NCI-H128 (cell line): ENCODE measurements around the gene FTSJ3.
"Not testable (repeated sequence)": the region's sequence is repeated elsewhere in the genome, so short reads cannot be mapped to it uniquely, and the experiment has no call there.

Source experiments
- DNase-seq: peaks from one replicate; lab custom pipeline; 2025; ENCODE audit not compliant: unreplicated experiment; lab: John Stamatoyannopoulos, UW

The FTSJ3 gene

DNA sequence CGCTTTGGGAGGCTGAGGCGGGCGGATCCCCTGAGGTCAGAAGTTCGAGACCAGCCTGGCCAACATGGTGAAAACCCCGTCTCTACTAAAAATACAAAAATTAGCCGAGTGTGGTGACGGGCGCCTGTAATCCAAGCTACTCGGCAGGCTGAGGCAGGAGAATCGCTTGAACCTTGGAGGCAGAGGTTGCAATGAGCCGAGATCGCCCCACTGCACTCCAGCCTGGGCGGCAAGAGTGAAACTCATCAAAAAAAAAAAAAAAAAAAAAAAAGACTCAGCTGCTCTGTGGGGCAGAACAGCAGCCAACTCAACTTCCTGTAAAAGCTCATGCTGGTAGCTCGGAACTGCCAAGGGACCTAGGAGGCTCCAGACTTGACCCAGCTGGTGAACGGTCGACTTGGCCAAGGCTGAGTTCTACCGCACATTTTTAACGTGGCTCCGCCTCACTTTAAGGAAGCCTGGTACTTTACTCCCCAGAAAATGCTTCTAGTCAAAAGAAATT is 16.0 kb upstream of the FTSJ3 start:
- DNase-seq: not testable (repeated sequence)

DNA sequence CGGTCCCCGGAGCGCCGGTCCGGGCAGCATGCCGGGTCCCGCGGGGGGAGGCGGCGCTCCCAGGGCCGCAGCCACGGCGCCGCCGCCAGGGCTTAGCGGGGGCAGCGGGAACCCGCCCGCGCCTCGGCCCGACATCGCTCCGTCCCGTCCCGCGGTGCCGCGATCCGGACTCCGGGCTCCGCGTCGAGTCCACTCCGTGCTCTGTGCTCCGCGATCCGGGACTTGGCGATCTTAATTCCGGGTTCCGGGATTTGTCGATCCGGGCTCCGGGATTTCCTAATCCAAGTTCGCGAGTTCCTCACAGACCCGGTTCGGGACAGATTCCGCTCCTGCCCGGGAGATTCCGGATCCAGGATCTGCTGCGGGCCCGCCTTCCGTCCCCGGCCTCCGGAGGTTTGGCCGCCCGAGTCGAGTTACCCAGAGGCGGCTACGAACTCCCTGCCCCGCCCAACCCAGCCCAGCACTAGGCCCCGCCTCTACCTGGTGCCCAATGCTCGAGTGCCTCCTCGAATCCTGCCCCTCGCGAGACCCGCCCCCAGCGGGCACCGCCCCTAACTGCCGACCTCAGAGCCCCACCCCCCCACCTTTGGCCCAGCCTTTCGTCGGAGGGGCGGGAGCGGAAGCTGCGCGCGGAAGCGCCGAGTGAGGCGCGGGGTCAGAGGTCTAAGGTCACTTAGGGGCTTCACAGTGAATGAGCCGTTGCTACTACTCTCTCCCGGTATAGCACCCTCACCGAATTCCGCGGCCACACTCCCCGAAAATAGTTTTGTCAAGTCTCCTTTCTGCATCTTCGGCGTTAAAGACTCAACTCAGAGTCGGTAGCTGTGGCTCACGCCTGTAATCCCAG is 15.3 kb upstream of the FTSJ3 start, which contains the start of gene SMARCD2:
SMARCD2 (minus strand) TSS at position 146 of the 847 bp plus-strand sequence; CDS start at position 135, 11 bp downstream.
- peak; percentile 91 for DNase-seq

DNA sequence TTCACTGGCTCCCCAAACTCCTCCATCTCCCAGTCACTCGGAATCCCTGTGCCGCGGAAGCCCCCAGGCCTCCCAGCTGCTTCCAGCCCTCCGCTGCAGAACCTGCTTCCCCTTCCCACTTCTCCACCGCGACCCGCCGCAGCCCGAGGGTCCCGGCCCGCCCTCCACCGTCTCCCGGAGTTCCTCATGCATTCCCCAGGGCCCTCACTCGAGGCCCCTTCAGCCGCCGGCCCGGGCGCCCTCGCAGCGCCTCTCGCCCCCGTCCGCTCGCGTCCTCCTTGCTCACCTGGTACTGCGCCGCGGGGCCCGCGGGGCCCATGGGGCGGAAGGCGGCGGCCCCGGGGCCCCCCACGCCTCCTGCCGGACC is 14.7 kb upstream of the FTSJ3 start:
- DNase-seq: no peak

DNA sequence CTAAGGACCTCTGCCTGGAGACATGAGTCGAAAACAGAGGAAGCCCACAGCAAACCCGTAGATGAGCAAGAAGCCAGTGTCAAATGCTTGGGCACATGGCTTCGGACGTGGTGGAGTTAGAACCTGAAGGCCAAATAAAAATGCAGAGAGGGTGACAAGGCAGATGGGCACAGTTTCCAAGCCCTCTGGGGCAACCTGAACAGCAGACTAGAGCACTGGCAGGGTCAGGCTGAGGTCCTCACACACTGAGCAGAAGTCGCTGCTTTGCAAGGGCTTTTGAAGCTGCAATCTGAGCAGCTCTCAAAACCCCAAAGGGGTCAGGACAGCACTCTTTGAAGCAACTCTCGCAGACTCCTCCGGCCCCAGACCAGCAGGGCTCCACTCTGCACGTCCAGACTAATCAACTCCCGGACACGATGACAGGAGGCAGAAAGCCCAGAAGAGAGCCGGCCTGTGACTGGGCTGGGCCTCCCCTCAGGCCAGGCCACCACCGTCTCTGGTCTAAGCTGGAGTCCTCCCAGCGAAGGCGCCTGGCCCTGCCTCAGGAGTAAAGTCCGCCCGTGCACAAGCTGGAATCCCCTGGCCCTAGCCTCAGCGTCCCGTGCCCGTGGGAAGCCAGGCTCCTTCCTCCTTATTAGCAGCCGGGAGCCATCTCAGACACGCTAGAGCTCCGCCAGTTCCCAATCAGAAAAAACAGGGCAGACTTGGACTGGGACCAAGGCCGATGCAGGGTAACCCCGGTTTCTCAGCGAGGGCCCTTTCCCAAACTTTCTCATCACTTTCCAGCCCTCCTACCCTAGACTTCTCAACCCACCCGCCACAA is 14.1 kb upstream of the FTSJ3 start:
- DNase-seq: no peak

DNA sequence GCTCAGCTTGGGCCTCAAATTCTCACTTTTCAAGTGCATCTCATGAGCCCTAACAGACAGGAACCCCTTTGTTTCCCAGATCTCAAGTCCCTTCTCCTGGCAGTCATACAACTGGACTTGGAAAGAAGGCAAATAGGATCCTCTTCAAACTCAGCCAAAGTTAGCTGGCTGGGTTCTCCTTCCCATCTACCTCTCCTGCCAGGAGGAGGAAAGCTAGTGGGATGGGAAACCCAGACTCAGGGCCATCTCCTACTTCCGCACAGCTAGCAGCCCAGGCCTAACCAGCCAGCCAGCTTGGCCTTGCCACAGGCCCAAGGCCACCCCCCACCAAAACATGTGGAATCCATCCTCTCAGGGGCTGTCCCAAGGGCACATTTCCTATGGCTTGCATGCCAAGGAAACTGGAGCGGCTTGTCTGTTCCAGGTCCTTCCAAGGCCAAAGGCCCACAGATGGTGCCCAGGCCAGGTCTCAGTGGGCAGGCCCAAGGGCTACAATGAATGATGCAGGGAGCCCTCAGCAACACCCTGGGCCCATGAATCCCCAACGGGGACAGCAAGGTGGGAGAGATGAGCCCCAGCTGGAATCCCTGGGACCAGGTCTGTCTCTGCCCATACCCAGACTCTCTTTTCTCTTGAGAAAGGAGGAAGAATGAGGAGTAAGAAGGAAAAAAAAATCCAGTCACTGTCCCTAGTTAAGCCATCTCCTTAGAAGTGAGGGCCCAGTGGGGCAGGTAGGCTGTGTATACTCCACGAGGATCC is 13.3 kb upstream of the FTSJ3 start:
- DNase-seq: no peak

DNA sequence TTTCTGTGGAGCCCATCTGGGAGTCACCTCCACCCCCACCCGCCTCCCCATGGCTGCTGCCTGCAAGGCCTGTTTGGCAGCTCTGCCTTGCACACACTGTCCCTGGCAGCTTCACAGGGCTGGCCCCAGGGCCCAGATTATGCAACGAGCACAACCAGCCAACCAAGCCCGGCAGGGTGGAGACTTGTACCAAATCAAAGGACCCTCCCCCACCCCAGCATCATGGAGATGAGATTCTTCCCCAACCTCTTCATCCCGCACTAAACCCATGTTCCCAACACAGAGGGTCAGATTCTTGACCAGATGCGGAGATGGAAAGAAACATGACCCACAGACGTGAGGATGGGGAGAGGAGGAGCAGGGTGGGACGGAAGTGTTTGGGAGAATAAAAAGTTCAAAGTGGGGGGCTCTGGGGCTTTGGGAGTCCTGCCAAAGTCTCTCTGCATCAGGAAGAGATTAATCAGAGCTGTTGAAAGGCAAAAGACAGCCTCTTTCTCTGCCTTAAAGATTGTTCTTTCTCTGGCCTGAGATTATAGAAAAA is 11.2 kb upstream of the FTSJ3 start:
- no peak for DNase-seq

DNA sequence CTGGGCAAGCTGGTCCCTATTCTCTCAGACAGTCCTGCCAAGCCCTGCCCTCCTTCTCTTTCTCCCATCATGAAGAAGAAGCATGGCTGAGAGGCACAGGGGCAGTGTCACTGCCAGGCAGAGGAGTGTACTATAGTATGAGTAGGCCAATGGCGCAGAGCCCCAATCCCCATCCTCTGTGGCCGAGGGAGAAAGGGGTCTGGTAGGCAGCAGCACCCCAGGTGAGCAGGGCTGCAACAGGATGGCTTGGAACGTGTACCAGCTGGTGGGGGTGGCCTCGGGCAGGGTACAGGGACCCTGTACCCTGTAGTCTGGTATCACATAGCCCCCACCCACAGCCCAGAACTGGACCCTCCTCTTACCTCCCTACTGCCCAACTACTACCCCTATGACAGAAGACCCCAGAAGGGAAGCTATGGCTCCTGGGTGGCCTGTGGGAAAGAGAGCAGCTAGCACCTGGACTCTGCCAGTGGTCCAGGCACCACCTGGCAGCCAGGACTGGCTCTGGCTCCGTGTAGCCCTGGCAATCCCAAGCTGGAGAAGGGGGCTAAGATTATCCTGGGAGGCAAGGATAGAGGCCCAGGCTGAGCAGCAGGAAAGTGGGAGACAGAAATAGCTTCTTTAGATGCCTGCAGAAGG is 10.6 kb upstream of the FTSJ3 start:
- no peak for DNase-seq

DNA sequence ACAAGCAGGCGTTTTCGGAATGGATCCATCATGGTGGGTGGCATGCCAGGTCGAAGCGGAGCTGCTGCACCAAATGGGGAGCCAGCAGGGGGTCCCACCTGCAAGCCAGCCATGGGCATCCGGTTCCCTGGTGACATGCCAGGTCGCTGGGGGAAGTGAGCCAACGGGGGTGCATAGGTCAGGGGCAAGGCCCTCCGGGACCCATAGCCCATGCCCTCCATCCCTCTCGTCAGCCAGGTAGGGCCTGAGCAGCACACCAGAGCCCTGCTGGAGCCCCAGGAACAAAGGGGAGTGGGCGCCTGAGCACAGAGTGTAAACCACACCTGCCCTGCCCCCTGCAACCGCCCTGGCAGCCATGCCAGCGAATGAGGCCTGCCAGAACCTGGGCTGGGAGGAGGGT is 10.0 kb upstream of the FTSJ3 start:
- no peak for DNase-seq

DNA sequence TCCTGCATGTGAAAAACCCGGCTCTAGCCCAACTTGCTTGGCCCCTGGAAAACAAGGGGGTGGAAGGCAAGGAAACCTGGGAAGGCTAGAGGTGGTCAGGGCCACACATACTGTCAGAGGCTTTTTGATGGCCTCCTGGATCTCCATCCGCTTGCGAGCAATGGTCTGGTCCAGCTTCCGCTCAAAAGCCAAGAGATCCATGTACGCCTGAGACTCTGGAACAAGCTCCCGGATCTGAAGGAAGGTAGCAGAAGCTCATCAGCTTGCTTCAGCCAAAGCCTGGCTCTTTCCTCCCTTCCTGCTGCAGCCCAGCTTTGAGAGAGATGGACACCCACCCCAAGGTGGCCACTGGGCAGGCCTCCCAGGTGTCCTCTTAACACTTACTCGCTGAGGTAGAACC is 9.3 kb upstream of the FTSJ3 start:
- DNase-seq: no peak

DNA sequence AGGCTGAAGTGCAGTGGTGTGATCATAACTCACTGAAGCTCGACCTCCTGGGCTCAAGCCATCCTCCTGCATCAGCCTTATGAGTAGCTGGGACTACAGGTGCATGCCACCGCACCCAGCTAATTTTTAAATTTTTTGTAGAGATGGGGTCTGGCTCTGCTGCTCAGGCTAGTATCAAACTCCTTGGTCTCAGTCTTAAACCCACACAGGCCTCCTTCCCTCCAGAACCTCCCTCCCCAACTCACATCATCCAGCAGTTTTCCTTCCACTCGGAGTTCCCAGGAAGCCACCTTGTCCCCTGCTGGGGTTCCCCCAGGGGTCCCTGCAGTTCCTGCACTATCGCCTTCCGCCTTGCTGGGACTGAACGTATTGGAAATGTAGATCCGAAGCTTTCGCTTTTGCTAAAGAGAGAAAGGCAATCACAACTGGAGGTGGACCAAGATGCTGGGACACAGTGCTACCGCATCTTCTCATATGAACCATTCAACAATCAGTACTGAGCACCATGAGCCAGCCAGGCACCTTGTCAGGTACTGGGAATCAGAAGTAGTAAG is 7.8 kb upstream of the FTSJ3 start:
- DNase-seq: no peak

DNA sequence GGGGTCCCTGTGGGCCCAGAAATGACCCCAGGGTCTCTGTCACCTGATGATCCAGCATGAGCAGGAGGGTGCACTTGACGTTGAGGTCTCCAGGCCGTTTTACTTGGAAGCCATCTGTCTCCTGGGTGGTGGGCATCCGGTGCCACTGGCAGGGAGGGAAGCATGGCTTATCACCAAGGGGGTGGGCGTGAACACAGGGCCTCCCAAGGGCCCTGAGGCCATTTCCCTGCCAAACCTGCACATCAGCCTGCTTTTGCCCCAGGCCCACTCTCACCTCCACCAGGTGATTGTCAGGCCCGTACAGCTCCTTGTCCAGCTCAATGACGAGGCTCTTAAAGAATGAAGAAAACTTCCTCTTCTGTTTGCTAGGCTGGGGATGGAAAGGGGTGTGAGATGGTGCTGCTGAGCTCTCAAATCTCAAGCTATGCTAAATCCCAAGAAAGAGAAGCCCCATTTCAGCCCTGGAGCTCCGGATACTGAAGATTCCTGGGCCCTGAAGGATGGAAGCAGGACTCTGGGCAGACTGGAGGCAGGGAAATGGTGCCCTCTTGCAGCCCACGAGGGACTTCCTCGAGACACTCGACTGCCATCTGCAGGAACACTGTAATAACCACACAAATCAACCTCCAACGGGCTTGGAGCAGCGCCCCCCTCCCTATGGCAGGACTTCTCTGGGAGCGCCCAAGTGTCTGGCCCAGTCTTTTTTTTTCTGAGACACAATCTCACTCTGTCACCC is 7.1 kb upstream of the FTSJ3 start:
- DNase-seq: peak; percentile 15

DNA sequence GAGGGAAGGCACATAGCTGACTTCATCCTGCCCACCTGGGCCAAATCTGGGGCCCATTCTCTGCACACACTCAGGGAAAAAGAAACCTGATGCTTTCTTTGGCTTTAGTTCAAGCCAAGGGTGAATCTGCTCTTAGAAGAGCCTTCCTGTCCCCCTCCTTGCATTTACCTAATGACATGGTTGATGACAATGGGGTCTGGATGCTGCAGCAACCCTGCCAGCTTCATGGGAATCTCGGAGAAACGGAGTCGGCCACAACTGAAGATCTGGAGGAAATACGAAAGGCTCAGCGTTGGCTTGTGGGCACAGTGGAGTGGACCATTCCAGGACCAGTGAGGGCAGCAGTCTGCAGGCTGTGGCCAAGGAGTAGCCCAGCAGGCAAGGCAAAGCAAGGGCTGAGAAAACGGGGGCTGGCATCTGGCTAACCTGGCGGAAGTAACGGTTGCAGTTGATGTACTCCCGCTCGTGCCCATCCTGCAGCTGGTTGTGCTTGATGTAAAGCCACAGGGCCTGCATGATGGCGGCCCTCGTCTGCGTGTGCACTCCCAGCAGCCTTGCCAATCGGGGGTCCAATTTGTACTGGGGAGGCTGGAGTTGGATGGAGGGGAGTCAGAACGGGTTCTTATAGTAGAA is 6.4 kb upstream of the FTSJ3 start:
- no peak for DNase-seq

DNA sequence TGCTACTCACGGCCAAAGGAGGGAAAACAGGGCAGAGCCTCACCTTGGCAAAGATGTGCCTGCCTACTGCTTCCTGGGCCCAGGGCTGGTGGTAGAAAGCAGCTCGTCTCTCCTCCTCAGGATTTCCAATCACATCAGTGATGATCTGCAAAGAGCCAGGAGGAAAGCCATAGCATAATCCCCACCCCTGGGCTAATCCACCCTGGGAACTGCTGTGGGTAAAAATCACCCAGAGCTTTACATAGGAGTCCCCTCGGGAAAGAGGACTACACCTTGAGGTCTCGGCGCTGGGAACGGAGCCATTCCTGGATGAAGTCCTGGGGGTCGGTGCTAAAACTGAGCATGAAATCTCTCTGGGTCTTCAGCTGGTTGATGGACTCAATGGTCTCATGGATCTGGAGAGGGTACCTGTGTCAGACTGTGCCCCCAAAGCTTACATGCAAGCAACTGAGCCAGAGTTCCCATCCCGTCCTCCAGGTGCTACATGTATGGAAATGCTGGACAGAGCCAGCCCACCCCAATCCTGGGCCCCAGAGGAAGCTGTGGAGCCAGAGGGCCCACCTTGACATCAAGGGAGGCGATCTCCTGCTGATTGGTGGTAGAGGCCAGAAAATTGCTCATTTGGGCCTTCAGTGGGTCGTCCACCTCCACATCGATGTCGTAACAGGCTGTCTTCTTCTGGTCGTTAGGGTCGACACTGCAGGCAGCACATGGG is 5.7 kb upstream of the FTSJ3 start:
- DNase-seq: no peak

DNA sequence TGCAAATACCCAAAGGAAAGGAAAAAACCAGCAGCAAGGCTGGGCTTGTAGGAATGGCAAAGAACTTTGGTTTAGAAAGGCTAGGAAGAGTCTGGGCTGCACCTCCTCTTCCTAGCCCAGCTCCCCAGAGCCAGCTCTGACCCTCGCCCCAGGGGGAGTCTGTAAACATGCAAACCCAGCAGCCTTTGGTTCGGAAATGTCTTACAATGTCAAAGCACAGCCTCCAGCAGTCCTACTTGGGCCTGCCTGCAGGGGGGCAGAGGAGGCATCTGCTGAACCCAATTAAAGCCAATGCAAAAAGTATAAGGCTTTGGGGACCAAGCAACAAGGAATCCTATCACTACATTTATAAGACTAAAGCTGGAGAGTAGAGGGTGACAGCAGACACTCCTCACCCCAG is 5.0 kb upstream of the FTSJ3 start:
- DNase-seq: no peak

DNA sequence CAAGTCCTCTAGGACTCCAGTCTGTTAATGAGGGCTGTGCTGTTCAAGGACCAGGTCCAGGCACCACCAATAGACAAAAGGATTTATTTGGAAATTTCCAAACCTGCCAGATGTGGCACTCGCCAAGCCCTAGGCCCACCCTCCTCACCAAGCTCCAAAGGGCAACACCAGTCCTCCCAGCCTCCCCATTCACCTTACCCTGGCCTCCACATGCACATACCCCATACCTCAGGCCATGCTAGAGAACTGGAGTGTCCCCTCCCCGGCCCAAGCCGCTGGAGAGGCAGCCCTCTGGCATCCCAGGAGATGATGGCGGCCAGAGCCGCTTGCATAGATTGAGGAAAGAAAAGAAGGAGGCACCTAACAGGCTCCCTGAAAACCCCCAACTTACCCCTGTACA is 4.6 kb upstream of the FTSJ3 start:
- no peak for DNase-seq

DNA sequence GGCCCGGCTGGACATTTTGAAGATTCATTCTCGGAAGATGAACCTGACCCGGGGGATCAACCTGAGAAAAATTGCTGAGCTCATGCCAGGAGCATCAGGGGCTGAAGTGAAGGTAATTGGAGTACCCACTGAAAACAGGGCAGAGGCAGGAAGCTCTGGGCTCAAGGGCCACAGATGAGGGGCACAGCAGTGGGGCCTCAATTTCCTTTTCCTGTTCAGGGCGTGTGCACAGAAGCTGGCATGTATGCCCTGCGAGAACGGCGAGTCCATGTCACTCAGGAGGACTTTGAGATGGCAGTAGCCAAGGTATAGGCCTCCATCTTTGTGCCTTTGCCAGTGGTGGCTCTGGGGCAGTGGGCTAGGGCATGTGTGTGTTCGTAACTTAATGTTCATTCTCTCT is 4.0 kb upstream of the FTSJ3 start:
- DNase-seq: no peak

DNA sequence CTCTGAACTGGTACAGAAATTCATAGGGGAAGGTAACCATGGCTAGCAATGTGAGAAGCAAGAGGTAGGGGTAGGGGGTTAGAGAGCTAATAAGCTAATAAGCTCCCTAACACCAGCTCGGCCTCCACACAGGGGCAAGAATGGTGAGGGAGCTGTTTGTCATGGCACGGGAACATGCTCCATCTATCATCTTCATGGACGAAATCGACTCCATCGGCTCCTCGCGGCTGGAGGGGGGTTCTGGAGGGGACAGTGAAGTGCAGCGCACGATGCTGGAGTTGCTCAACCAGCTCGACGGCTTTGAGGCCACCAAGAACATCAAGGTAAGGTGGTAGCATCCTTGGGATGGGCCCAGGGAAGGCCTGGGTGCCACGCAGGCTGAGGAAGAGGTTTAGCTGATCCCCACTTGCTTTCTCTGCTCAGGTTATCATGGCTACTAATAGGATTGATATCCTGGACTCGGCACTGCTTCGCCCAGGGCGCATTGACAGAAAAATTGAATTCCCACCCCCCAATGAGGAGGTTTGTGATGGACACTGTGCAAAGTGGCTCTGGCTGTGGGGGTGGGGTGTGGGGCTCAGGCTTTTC is 3.5 kb upstream of the FTSJ3 start:
- DNase-seq: no peak

DNA sequence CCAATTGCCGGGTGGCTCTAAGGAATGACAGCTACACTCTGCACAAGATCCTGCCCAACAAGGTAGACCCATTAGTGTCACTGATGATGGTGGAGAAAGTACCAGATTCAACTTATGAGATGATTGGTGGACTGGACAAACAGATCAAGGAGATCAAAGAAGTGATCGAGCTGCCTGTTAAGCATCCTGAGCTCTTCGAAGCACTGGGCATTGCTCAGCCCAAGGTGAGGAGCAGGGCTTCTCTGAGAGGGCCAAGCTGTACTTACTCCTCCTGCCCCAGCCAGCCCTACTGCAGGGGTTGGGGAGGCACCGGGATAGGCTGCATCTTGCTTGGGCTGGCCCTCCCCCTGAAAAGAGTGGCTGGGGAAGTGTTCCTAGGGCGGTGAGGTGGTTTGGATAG is 2.8 kb upstream of the FTSJ3 start:
- no peak for DNase-seq
